B cell (primary cell): ENCODE results near the gene HMG20B. TPM values are rescaled to one million over a fixed set of nuclear protein-coding genes. Genes with fewer than 3 reads are reported as not detected.

Experiments used
- ATAC-seq: fragments of 200-7000 bp; cut with Tn5 transposase; one replicate; pipeline ENCODE4 v1.10.0; 2021; ENCODE audit warnings: low read depth, mild to moderate bottlenecking, moderate number of reproducible peaks, moderate library complexity
- CTCF ChIA-PET: fragments of 350-600 bp; sonication (Branson Sonifier 250); formaldehyde crosslinking; loops from one replicate; lab custom pipeline; 2021; ENCODE audit warnings: antibody characterized with exemption, inconsistent platforms; lab: Charles Lee
- POLR2A ChIA-PET: fragments of 350-600 bp; sonication (Branson Sonifier 250); formaldehyde crosslinking; loops from one replicate; lab custom pipeline; 2021; ENCODE audit warnings: antibody characterized with exemption; lab: Charles Lee
- DNase-seq: peaks from one replicate; pipeline ENCODE4 v3.0.0; 2013
- H2AFZ ChIP-seq: 2 replicates; pipeline ENCODE4 v1.6.1; 2012; ENCODE audit warnings: mild to moderate bottlenecking, low read depth, low read length; ENCODE audit not compliant: insufficient read depth, poor library complexity, severe bottlenecking
- H3K27ac ChIP-seq, 2 donors: 1 replicate in 1 of 2; 2 replicates in 1 of 2; pipeline ENCODE4 v1.5.1; 2012 to 2013; ENCODE audit warnings: low read length in 2 of 2, mild to moderate bottlenecking in 2 of 2, moderate library complexity in 1 of 2
- H3K27me3 ChIP-seq, 4 experiments: fragments of 200-600 bp in 1 of 4; sonication (generic) in 1 of 4; replicated peaks in 1 of 4; 1 replicate in 2 of 4; 2 replicates in 2 of 4; pipeline versions ENCODE4 v1.6.1 to v1.7.0; 2013 to 2016; ENCODE audit warnings: low read length in 3 of 4, mild to moderate bottlenecking in 2 of 4, mixed read lengths in 1 of 4, moderate library complexity in 1 of 4; ENCODE audit not compliant: insufficient read depth in 4 of 4, control insufficient read depth in 3 of 4; ENCODE audit errors: control extremely low read depth in 1 of 4
- H3K36me3 ChIP-seq, 2 experiments: replicated peaks in 1 of 2; 1 replicate in 1 of 2; 2 replicates in 1 of 2; pipeline versions ENCODE4 v1.6.1 to v1.7.1; 2013; ENCODE audit warnings: low read length in 1 of 2; ENCODE audit not compliant: insufficient read depth in 2 of 2, control insufficient read depth in 1 of 2; ENCODE audit errors: control extremely low read depth in 1 of 2, extremely low read depth in 1 of 2
- H3K4me1 ChIP-seq, 2 donors: fragments of 200-600 bp in 1 of 2; sonication (generic) in 1 of 2; 1 replicate in 1 of 2; 2 replicates in 1 of 2; pipeline versions ENCODE4 v1.5.1 to v1.6.1; 2013 to 2017; ENCODE audit warnings: low read length in 2 of 2; ENCODE audit not compliant: control insufficient read depth in 2 of 2, insufficient read depth in 2 of 2
- H3K4me2 ChIP-seq: replicated peaks from 2 replicates; pipeline ENCODE3; 2012; ENCODE audit warnings: mild to moderate bottlenecking, low read depth, low read length; ENCODE audit not compliant: poor library complexity, severe bottlenecking
- H3K4me3 ChIP-seq, 5 experiments: fragments of 200-600 bp in 1 of 5; sonication (generic) in 1 of 5; 1 replicate in 3 of 5; 2 replicates in 2 of 5; pipeline versions ENCODE4 v1.5.1 to v1.7.0; 2011 to 2016; ENCODE audit warnings: low read length in 4 of 5, mild to moderate bottlenecking in 4 of 5, low read depth in 2 of 5, control low read depth in 1 of 5, moderate library complexity in 1 of 5; ENCODE audit not compliant: insufficient read depth in 1 of 5; ENCODE audit errors: control extremely low read depth in 1 of 5, extremely low read depth in 1 of 5
- H3K79me2 ChIP-seq: fragments of 200-600 bp; sonication (generic); one replicate; pipeline ENCODE4 v1.6.0; 2016; ENCODE audit warnings: low read length; ENCODE audit not compliant: control insufficient read depth, insufficient read depth
- H3K9ac ChIP-seq: fragments of 200-600 bp; sonication (generic); 2 replicates; pipeline ENCODE4 v1.6.1; 2017; ENCODE audit warnings: mild to moderate bottlenecking, low read length, moderate library complexity
- H3K9me3 ChIP-seq, 3 donors: one replicate each; pipeline versions ENCODE4 v1.6.1 to v1.7.1; 2013; ENCODE audit warnings: low read length in 2 of 3; ENCODE audit not compliant: control insufficient read depth in 2 of 3, insufficient read depth in 1 of 3; ENCODE audit errors: control extremely low read depth in 1 of 3
- H4K20me1 ChIP-seq: 2 replicates; pipeline ENCODE4 v1.6.0; 2012; ENCODE audit warnings: mild to moderate bottlenecking, low read length; ENCODE audit not compliant: insufficient read depth, control insufficient read depth, poor library complexity, severe bottlenecking
- H3K27ac Mint-ChIP-seq: one replicate; pipeline ENCODE4 v1.8.0; 2021; ENCODE audit warnings: mixed read lengths
- H3K27me3 Mint-ChIP-seq: one replicate; pipeline ENCODE4 v1.8.0; 2021; ENCODE audit warnings: mixed read lengths
- H3K4me1 Mint-ChIP-seq: one replicate; pipeline ENCODE4 v1.8.0; 2021; ENCODE audit warnings: mixed read lengths
- H3K4me3 Mint-ChIP-seq: one replicate; pipeline ENCODE4 v1.8.0; 2021; ENCODE audit warnings: mixed read lengths
- H3K9me3 Mint-ChIP-seq: one replicate; pipeline ENCODE4 v1.8.0; 2022; ENCODE audit warnings: mixed read lengths; ENCODE audit not compliant: insufficient read depth
- CTCF ChIP-seq: fragments of 200-600 bp; IDR thresholded peaks from one replicate; pipeline ENCODE4 v1.8.0; 2022; ENCODE audit warnings: antibody characterized with exemption, mild to moderate bottlenecking
- EZH2 ChIP-seq: IDR thresholded peaks from 2 replicates; pipeline ENCODE4 v1.6.1; 2012; ENCODE audit warnings: borderline replicate concordance, low read depth, mild to moderate bottlenecking, moderate library complexity, low read length; ENCODE audit not compliant: insufficient read depth, poor library complexity, severe bottlenecking
- whole genome bisulfite sequencing: methylation state at CpG from one replicate; pipeline ENCODE4 v1.1.5; 2013; ENCODE audit warnings: missing lambda C conversion rate; ENCODE audit not compliant: insufficient coverage; 5-methylcytosine and 5-hydroxymethylcytosine counted together
- intact Hi-C: fragments of 100-400 bp; cut with micrococcal nuclease; formaldehyde crosslinking; loops from one replicate; pipeline ENCODE4 v1.10.0; 2022
- polyA plus RNA-seq: library from polyadenylated mRNA; depleted of rRNA; stranded (reverse); fragments of >200 nt; gene quantifications from 2 replicates; pipeline ENCODE4 v1.2.3, GENCODE V29; 2012
- total RNA-seq, 2 donors: library from RNA; stranded (reverse); fragments of 120-200 nt in 1 of 2; gene quantifications; 1 replicate in 1 of 2; 2 replicates in 1 of 2; pipeline versions ENCODE4 v1.2.3 to v1.2.4, GENCODE V29; 2013 to 2022

HMG20B gene
- total and polyA plus RNA-seq, 2 donors (not counting 1 experiment from before 2014, with no cell fraction given) = 41.7 to 59.0 TPM

- no peak for DNase-seq
- Mint-ChIP-seq H3K9me3 (no peaks in the 10 kb centered on the region), H3K4me3 (no peak overlapping the region), H3K27me3 (no peaks in the 10 kb centered on the region), H3K4me1 (peaks cover 20% of the 10 kb centered on the region), H3K27ac (no peak overlapping the region)
- peaks cover 37% of the 10 kb centered on the region for H3K79me2 ChIP-seq
- no peak overlapping the region for H3K4me3 ChIP-seq
- 92% methylated on average over 17 of the region's 17 CpGs for WGBS
- no peaks in the 10 kb centered on the region for H3K9me3 ChIP-seq
- peaks cover 12 to 15% of the 10 kb centered on the region in 2 donors for H3K4me1 ChIP-seq
- H3K27me3 ChIP-seq = no peaks in the 10 kb centered on the region
- CTCF ChIA-PET = interaction anchor here (0.5 to 6.4 kb wide), 6 partner anchors 11 to 286 kb away, joined by 3 to 47 read pairs (median 4); no protein-coding TSS in a partner anchor
- TF ChIP-seq CTCF = no peak
- no peak for TF ChIP-seq EZH2
- H3K4me2 ChIP-seq = no peak overlapping the region
- H3K27ac ChIP-seq = no peak overlapping the region
- peaks cover 0 to 31% of the 10 kb centered on the region in 2 experiments for H3K36me3 ChIP-seq
- H2AFZ ChIP-seq = no peak overlapping the region
- POLR2A ChIA-PET = interaction anchor here (0.5 to 0.6 kb wide), 2 partner anchors 319 to 1794 kb away, joined by 5 to 7 read pairs; no protein-coding TSS in a partner anchor
- no peak for ATAC-seq
- no peak overlapping the region for H3K9ac ChIP-seq
- peaks cover 44% of the 10 kb centered on the region for H4K20me1 ChIP-seq
- intact Hi-C loops = no loop called here
Observed at GRCh38 chr19:3619631-3620012, 46.9 kb downstream of the HMG20B start.

GRCh38 chr19:3620145-3620816 is 47.5 kb downstream of the HMG20B start:
- H3K27ac ChIP-seq = no peak overlapping the region
- no peaks in the 10 kb centered on the region for H3K27me3 Mint-ChIP-seq
- DNase-seq (no peak), ATAC-seq (no peak)
- H3K27ac Mint-ChIP-seq = no peak overlapping the region
- no peak overlapping the region for H2AFZ ChIP-seq
- no peak overlapping the region for H3K4me3 ChIP-seq
- WGBS = 94% methylated on average over 17 of the region's 19 CpGs
- H3K4me2 ChIP-seq = no peak overlapping the region
- ChIA-PET CTCF (interaction anchor here (0.6 to 6.4 kb wide), 4 partner anchors 16 to 910 kb away, joined by 3 to 47 read pairs (median 4); no protein-coding TSS in a partner anchor), POLR2A (interaction anchor here (0.5 kb wide), 1 partner anchor 1795 kb away, joined by 7 read pairs; no protein-coding TSS in a partner anchor)
- peaks cover 25% of the 10 kb centered on the region for H3K4me1 Mint-ChIP-seq
- no peak overlapping the region for H3K4me3 Mint-ChIP-seq
- TF ChIP-seq CTCF (no peak), EZH2 (no peak)
- peaks cover 43% of the 10 kb centered on the region for H3K79me2 ChIP-seq
- H4K20me1 ChIP-seq = peaks cover 50% of the 10 kb centered on the region
- no peaks in the 10 kb centered on the region for H3K9me3 ChIP-seq
- no peaks in the 10 kb centered on the region for H3K9me3 Mint-ChIP-seq
- no peak overlapping the region for H3K9ac ChIP-seq
- H3K4me1 ChIP-seq = peaks cover 17 to 20% of the 10 kb centered on the region in 2 donors
- no peaks in the 10 kb centered on the region for H3K27me3 ChIP-seq
- H3K36me3 ChIP-seq = peaks cover 0 to 31% of the 10 kb centered on the region in 2 experiments
- intact Hi-C loops = no loop called here
